ENCODE data around the gene ANXA10. TPM values are rescaled to one million over a fixed set of nuclear protein-coding genes. Genes with fewer than 3 reads are reported as not detected.
A peak's percentile ranks its signal among the peaks of the same experiment; 100 is the strongest.
"Not testable (repeated sequence)": the region's sequence is repeated elsewhere in the genome, so short reads cannot be mapped to it uniquely, and the experiment has no call there.

Gene ANXA10
- total and polyA plus RNA-seq, 8 donors: 49.6 to 721 (median 251) TPM; not detected in 1

GRCh38 chr4:168098248-168098717, 5.9 kb downstream of the ANXA10 start:
- intact Hi-C loops (cut with DNase I; ENCODE audit: low total_unique reads): no loop called here
- Histone ChIP-seq H3K36me3 (peaks cover 0 to 7% (median 0%) of the 10 kb centered on the region in 4 donors), H3K9me3 (no peaks in the 10 kb centered on the region), H3K4me3 (no peak overlapping the region), H3K4me1 (peaks cover 0 to 4% (median 0%) of the 10 kb centered on the region in 4 donors), H3K27ac (peak overlapping the region in 4 of 5 donors; percentile 56 to 87 (median 70)), H3K27me3 (no peaks in the 10 kb centered on the region)
- 20 to 52% (median 24%) methylated on average over 1 of the region's 1 CpG for whole genome bisulfite sequencing, 5 donors
- peak in 1 of 2 donors; percentile 36 for DNase-seq
- TF ChIP-seq POLR2A (IDR thresholded peaks at IDR 0.05): no peak
- peak in 2 of 3 donors; percentile 44 to 45 for TF ChIP-seq POLR2AphosphoS5 (IDR thresholded peaks at IDR 0.05)

- peaks cover 0 to 7% (median 0%) of the 10 kb centered on the region in 4 donors for H3K36me3 ChIP-seq
- intact Hi-C loops (cut with DNase I; ENCODE audit: low total_unique reads): no loop called here
- peak overlapping the region in 1 of 4 donors; percentile 26 for H3K4me3 ChIP-seq
- no peaks in the 10 kb centered on the region for H3K9me3 ChIP-seq
- peaks cover 0 to 4% (median 0%) of the 10 kb centered on the region in 4 donors for H3K4me1 ChIP-seq
- H3K27me3 ChIP-seq: no peaks in the 10 kb centered on the region
- WGBS, 5 donors: 32 to 57% (median 52%) methylated on average over 3 of the region's 3 CpGs
- H3K27ac ChIP-seq: peak overlapping the region; percentile 56 to 87 (median 72)
- TF ChIP-seq CTCF (IDR thresholded peaks at IDR 0.05) (no peak), POLR2A (IDR thresholded peaks at IDR 0.05) (no peak), POLR2AphosphoS5 (IDR thresholded peaks at IDR 0.05) (peak in 2 of 3 donors; percentile 41 to 52), EP300 (IDR thresholded peaks at IDR 0.05) (no peak)
- DNase-seq: peak; percentile 46 to 56
These were observed 6.9 kb downstream of the ANXA10 start for GRCh38 chr4:168099195-168099594.

GRCh38 chr4:168101026-168101425, 8.7 kb downstream of the ANXA10 start:
- WGBS, 5 donors: 62 to 86% (median 73%) methylated on average over 1 of the region's 1 CpG
- no peak for DNase-seq
- peaks cover 0 to 7% (median 0%) of the 10 kb centered on the region in 4 donors for H3K36me3 ChIP-seq
- peak overlapping the region in 1 of 5 donors; percentile 87 for H3K27ac ChIP-seq
- H3K4me1 ChIP-seq: peaks cover 0 to 4% (median 0%) of the 10 kb centered on the region in 4 donors
- no peak overlapping the region for H3K4me3 ChIP-seq
- H3K27me3 ChIP-seq: no peaks in the 10 kb centered on the region
- TF ChIP-seq POLR2AphosphoS5 (IDR thresholded peaks at IDR 0.05): no peak
- no peak for TF ChIP-seq EP300 (IDR thresholded peaks at IDR 0.05)
- no peak for TF ChIP-seq CTCF (IDR thresholded peaks at IDR 0.05)
- TF ChIP-seq POLR2A (IDR thresholded peaks at IDR 0.05): no peak
- H3K9me3 ChIP-seq: no peaks in the 10 kb centered on the region
- intact Hi-C loops (cut with DNase I; ENCODE audit: low total_unique reads): no loop called here

GRCh38 chr4:168102403-168102802, 10.1 kb downstream of the ANXA10 start:
- peak overlapping the region in 1 of 5 donors; percentile 87 for H3K27ac ChIP-seq
- H3K36me3 ChIP-seq: peaks cover 0 to 7% (median 0%) of the 10 kb centered on the region in 4 donors
- intact Hi-C loops (cut with DNase I; ENCODE audit: low total_unique reads): no loop called here
- WGBS, 5 donors: 86 to 96% (median 90%) methylated on average over 3 of the region's 3 CpGs
- no peak for TF ChIP-seq CTCF (IDR thresholded peaks at IDR 0.05)
- TF ChIP-seq POLR2A (IDR thresholded peaks at IDR 0.05): no peak
- no peak for TF ChIP-seq POLR2AphosphoS5 (IDR thresholded peaks at IDR 0.05)
- no peak for TF ChIP-seq EP300 (IDR thresholded peaks at IDR 0.05)
- H3K4me3 ChIP-seq: no peak overlapping the region
- H3K27me3 ChIP-seq: no peaks in the 10 kb centered on the region
- no peaks in the 10 kb centered on the region for H3K9me3 ChIP-seq
- no peak for DNase-seq
- peaks cover 0 to 4% (median 0%) of the 10 kb centered on the region in 4 donors for H3K4me1 ChIP-seq

GRCh38 chr4:168109527-168109926, 17.2 kb downstream of the ANXA10 start:
- Histone ChIP-seq H3K4me1 (peaks cover 0 to 19% (median 0%) of the 10 kb centered on the region in 4 donors), H3K36me3 (no peaks in the 10 kb centered on the region), H3K4me3 (no peak overlapping the region), H3K27ac (no peak overlapping the region), H3K9me3 (no peaks in the 10 kb centered on the region), H3K27me3 (no peaks in the 10 kb centered on the region)
- intact Hi-C loops (cut with DNase I; ENCODE audit: low total_unique reads): no loop called here
- DNase-seq: no peak
- TF ChIP-seq EP300 (IDR thresholded peaks at IDR 0.05) (no peak), POLR2AphosphoS5 (IDR thresholded peaks at IDR 0.05) (no peak), POLR2A (IDR thresholded peaks at IDR 0.05) (no peak), CTCF (IDR thresholded peaks at IDR 0.05) (no peak)

- intact Hi-C loops (cut with DNase I; ENCODE audit: low total_unique reads); H3K4me3 ChIP-seq; H3K27me3 ChIP-seq; H3K36me3 ChIP-seq; H3K27ac ChIP-seq; H3K9me3 ChIP-seq; DNase-seq: not testable (repeated sequence)
- peaks cover 0 to 19% (median 0%) of the 10 kb centered on the region in 4 donors for H3K4me1 ChIP-seq
- WGBS, 5 donors: 63 to 83% (median 76%) methylated on average over 1 of the region's 1 CpG
These were observed 20.7 kb downstream of the ANXA10 start for GRCh38 chr4:168113059-168113458.
